Kidney tubule cell (primary cell): Measurements from ENCODE around the gene CAD.
A peak's percentile ranks its signal among the peaks of the same experiment; 100 is the strongest.
"Not testable (repeated sequence)": the region's sequence is repeated elsewhere in the genome, so short reads cannot be mapped to it uniquely, and the experiment has no call there.

Experiments
- DNase-seq: peaks from one replicate; pipeline ENCODE4 v3.0.0-alpha.2; 2018; ENCODE audit warnings: low spot score

The CAD gene

DNA sequence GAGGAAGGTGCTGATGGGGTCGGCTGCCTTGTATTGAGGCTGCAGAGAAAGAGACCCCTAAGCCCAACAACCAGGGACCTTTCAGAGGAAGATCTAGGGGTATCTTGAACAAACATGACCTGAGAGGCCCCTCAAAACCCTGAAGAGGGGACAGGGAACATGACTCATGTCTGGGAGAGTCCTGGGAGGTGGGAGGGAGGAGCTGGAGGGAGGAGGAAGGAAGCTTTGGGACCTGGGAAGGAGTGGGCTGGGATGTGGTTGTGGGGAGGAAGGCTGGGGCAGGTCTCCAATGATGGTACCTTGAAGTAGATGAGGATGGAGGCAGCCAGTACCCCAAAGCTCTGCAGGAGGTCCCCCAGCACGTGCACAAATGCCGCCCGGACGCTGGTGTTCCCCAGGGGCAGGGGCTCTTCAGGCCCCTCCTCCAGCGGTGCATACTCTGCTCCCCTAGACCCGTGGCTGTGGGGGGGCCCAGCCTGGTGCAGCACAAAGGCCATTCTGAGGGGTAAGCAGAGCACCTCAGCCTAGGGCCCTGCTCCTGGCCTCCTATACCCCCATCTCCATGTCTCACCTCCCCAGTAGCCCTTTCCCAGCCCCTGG is 39.8 kb downstream of the CAD start:
- DNase-seq, result no peak

DNA sequence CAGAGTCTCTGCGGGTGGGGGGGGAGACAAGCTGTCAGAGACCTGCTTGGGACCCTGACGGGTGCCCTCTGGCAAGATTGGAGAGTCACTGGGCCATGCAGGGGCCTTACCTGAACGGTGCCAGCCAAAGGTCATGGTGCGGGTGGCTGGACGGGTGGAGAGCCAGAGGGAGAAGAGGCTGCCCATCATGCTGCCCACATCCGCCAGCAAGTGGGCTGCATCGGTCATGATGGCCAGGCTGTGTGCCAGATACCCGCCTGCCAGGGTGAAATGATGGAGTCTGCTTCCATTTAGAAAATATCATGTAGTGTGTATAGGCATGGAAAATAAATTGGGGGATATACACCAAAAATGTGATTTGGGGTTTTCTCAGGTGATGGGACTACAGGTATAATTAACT is 40.9 kb downstream of the CAD start:
- DNase-seq, result no peak

DNA sequence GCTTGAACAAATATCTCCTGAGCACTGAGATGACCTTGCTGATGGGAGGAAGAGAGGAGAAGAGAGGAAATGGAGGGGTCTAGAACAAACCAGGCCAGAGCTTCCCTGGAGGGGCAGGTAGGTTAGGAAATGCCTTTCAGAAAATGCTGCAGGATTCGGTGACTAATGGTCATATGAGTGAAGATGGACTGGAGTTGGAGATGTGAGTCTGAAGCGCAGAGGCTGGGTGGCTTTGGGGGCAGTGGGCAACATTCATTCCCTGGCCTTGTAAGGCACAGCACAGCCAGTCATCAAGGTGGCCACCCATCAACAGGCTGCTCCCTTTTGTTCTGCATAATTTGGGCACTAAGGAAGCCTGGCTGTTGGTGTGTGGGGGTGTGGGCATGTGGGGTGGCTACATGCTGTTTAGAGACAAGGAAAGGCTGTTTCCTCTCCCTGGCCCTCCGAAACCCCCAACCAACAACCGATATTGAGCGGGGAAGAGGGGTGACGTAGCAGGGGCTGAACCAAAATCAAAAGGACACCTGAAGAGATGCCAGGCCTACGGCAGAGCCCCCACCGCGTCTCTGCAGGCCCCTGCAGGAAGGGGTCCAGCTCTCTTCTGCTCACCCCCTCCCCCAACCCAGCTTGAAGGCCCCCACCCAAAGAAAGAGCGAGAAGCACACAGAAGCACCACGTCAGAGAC is 44.2 kb downstream of the CAD start:
- DNase-seq, result no peak

DNA sequence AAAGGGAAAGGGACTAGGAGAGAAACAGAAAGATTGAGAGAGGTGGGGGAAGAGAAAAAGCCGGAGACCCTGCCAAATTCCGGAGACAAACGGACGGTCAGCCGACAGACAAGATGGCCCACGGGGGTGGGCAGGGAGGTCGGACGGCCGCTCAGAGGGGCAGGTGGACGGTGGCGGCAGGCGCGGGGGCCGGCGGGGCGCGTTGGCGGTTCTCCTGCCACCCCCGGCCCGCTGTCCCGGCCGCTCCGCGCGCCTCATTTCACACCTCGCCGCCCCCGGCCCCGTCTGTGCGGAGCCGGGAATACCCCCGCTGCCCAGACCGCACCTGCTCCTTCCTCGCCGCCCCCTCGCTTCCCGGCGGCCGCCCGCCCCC is 44.7 kb downstream of the CAD start:
- no peak for DNase-seq

DNA sequence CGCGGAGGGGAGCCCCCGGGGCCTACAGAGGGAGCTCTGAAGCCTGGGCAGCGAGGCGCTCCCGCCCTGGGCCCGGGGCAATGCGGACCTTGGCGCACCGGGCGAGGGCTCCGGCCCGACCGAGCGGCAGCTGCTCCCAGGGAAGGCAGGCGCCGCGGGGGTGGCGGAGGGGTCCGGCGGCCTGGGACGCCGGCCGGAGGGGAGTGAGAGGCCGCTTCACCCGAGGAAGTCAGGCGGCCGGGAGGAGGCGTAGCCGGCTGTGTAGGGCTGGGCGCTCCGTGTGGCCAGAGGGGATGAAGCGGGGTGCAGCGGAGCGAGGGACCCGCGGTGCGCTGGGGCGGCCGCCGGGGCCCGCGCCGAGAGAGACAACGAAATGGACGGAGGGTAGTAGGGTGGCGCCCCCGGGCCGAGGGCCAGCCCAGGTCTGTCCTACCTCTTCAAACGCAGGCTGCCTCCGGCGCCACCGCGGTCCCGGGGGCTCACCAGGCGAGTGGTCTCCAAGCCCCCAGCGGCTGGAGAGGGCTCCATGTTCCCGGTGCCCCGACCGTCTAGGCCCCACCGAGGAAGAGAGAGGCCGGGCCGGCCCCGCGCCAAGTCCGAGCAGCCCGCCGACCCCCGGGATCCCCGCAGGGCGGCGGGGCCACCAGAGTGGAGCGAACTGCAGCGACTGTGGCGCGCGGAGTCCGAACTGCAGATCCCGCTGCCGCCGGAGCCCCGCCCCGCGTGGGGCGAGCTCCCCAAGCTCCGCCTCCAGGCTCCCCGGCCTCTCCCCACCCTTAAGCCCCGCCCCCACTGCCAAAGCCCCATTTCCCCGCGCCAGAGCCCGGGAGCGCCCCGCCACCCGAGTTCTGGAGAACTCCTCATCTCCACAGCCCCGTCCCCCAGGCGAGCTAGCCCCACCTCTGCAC is 45.5 kb downstream of the CAD start, which contains the start of gene SLC30A3:
Gene SLC30A3 (minus strand): TSS at position 669 of the 908 bp plus-strand sequence. CDS start 141 bp downstream, at position 528.
- DNase-seq, result no peak

DNA sequence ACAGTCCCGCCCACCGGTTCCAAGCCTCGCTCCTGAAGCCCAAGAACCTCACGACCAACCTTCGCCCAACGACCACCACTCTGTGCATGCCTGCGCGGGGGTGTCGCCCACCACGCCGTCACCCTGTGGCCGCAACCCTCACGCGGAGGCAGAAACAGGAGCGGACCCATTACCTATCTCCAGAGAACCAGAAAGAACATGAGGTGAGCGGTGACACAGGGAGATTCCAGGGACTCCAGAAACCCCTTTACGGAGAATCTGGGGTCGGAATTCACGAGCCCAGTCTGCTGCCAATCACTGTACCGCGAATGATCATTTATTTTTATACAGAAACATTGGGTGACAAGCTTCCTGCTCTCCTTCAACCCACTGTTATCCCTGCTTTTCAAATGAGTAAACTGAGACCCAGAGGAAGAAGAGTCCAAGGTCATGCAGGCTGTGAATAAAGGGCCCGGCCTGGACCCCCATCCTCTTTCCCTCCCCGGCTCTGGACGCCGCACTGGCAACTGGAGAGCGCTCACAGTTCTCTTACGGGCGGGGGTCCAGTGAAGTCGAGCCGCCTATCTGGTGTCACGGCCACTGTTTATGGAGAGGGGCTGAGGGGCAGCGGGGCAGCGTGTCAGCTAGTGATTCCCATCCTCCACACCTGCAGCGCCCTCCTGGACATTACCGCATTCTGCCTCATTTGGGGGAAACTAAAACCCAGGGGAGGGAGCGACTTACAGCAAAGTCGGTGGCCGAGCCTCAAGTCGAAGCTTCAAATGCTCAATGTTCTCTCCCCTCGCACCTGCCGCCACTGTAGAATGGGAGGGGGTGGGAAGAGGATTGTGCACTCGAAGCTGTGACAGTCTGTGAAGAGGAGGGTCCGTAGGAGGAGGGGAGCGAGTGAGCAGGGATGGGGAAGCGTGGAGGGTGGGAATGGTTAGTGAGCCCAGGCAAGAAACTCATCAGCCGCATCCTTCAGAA is 46.4 kb downstream of the CAD start:
- DNase-seq, result no peak

DNA sequence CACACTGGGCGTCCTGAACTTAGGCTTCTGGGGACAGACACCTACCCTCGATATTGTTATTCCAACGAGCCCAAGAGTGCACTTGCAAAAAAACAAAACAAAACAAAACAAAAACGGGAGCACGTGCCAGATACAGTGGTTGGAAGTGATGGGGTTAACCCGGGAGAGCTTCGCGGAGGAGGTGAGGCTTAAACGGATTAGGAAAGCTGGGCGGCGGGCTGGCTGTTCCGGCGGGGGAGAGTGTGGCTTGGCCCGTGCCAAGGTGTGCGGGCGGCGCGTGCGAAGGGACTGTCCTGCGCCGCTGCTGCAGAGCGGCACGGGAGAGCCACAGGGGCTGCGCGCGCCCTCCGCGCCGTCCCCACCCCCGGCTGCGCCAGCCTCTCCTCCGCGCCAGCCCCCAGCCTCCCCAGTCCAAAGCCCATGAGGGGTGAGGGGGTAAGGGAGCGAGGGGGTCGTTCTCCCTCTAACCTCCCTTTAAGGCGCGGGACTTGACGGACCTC is 47.1 kb downstream of the CAD start:
- DNase-seq, result no peak

DNA sequence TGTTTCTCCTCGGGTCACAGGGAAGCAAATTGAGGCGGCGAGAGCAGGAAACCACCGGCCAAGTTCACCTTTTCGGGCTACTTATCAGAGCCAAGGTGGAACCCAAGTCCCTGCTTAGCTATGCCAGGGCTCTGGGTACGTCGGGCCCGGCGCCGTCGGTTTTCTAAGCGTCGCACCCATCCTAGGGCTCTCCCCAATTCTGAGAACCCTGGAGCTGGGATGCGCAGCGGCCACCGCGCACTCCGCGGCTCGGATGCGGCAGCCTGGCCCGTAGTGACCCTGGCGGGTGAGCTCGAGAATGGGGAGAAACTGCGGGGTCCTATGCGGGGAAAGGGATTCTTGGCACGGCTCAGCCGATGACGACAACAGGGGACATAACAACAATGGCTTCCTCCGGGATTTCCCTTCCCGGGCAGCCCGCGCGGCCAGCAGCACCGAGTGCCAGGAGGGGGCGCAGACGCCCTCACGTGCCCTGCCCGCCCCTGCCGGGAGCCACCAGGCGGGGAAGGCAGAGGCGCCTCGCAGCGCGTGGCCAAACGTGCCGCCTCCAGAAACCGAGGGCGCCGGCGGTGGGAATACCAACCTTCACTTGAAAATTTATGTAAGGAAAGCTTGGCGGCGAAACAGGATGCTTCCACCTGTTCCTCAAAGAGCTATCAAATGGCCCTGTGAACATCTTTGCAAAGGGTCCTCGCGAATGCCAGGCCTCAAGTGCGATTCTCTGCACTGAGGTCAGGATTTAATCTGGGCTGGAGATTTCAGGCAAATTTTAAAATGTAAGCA is 47.8 kb downstream of the CAD start:
- peak; percentile 59 for DNase-seq

DNA sequence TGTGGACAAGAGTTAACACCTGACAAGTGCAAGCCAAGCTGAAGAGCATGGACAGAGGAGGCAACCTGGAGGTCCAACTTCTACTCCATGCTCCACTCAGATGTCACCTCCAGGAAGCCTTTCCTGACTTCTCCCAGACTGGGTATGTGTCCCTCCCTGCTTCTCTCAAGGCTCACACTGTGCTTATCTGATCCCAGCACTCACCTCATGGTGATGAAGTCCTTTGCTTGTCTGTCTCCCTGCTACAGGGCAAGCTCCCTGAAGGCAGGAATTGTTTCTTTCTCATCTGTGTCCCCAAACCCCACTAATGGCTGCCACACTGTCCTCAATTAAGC is 48.3 kb downstream of the CAD start:
- DNase-seq, result no peak

DNA sequence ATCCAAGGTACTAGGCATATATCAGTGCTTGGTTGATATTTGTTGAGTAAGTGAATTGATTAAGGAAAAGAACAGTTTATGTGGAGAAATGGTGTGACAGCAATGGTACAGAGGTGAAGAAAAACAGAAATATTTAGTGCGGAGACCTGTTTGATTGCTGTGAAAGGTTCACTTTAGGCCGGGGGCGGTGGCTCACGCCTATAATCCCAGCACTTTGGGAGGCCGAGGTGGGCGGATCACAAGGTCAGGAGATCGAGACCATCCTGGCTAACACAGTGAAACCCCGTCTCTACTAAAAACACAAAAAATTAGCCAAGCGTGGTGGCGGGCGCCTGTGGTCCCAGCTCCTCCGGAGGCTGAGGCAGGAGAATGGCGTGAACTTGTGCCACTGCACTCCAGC is 51.1 kb downstream of the CAD start:
- not testable (repeated sequence) for DNase-seq

DNA sequence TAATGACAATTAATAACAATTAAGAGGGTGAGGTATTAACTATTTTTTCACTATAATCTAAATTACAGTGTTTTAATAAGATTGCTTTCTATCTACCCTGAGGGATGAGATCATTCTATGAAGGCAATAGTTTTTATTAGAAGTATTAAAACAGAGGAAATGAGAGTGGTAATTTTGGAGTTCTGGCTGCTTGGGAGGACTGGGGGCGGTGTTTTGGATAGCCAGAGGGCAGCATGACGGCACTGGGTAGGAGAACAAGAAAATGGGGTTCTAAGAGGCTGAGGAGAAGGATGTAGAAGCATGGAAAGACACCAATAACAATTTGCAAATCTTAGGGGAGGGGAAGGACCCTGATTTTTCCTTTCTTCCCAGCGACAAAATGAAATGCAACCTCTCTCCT is 53.0 kb downstream of the CAD start:
- DNase-seq, result no peak

DNA sequence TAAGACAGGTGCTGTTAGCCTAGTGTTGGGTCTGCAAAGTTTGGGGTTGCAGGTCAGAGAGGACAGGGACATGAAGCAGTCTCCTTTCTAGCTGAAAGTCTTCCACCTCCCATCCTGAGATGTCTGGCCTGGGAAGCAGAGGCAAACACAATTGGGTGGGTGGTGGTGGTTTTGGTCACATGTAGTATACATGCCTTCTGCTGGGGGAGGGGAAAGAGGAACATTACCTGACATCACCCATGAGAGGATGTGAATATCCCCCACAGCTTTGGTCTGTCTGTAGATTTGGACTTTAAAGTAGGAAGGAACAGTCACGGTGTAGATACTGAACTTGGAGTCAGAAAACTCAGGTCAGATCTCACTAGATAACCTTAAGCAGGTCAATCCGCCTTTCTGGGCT is 53.5 kb downstream of the CAD start:
- DNase-seq, result no peak

DNA sequence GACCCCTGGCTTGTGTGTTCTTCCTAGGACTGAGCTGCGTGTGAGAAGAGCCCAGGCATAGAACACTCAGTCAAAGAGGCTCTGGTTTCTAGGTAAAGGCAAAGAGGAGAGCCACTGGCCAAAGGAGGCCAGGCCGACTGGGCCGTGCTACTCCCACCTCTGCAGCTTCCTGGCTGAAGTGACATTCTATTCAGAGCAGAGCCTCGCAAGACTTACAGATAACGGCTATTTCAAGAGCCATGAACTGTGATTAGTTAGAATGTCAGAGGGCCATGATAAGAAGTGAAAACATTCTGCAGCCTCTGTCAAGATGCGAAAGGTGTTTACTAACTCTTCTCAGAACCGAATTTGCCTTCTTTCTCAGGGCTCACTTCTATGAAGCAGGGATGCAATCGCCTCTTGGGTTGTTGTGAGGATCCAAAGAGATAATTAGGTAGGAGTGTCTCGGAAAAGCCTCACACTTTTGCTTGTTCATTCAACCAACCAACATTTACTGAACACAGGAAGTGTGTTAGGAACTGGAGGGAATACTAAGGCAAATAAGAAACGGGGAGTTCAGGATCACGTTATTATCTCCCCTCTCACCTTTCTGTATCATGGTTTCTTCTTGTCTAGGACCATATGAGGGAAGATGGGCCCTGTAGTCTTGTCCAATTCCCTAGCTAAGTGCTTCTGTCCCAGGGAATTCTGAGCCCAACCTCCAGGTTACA is 54.6 kb downstream of the CAD start:
- DNase-seq, result no peak

DNA sequence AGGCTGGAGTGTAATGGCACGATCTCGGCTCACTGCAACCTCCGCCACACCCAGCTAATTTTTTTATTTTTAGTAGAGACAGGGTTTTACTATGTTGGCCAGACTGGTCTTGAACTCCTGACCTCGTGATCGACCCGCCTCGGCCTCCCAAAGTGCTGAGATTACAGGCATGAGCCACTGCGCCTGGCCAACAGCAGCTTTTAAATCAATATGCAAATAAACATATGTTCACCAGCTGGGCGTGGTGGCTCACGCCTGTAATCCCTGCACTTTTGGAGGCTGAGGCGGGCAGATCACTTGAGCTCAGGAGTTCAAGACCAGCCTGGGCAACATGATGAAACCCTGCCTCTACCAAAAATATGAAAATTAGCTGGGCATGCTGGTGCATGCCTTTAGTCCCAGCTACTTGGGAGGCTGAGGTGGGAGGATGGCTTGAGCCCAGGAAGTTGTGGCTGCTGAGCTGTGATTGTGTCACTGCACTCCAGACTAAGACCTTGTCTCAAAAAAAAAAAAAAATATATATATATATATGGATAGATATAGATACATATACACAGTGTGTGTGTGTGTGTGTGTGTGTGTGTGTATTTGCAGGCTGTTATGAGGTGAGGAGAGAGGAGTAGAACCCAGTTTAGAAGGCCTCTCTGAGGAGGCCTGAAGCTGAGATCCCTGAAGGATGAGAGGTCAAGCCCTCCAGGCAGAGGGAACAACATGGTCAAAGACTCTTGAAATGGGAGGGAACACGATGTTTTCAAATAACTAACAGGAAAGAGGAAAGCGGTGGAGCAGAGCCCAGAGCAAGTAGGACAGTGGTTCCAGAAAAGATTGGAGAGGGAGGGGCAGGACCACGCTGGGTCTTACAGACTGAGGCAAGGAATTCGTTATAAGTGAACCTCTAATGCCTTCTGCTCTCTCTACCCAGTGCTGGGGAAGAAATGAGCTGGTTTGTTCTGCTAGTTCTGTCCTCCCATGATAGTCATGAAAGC is 55.7 kb downstream of the CAD start:
- not testable (repeated sequence) for DNase-seq

DNA sequence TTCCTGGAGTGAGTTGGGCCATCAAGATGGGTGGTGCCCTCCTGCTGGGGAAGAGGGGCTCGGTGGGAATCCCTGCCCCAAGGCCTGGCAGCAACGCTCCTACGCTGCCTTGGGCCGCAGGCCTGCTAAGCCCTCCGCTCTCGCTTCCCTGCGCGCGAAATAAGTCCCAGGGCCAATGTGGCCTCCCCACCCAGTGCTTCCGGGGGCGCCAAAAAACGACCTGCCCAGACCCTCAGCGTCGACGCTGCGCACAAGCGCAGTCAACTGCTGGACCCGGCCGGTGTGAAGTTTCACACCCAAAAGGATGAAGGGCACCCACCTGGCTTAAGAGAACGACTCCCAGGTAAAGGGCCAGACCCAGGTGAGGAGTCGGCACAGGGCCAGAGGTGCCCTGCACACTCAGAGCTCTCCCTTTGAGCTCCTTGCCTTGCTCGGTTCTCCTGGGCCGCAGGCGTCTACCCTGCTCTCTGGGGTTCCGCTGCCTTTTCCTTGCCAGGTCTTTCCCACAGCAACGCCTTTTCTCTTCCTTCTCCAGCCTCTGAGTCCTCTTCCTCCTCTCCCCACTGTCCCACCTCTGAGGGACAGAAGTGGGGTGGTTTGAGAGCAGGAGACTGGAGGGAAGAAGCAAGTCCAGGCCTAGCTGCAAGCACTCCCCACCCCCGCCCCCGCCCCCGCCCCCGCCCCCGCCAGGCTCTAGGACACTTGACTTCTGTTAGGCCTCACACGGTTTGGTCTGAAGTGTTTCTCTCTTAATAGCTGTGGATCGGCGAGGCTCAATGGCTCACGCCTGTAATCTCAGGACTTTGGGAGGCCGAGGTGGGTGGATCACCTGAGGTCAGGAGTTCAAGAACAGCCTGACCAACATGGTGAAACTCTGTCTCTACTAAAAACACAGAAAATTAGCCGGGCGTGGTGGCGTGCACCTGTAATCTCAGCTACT is 58.3 kb downstream of the CAD start, which contains the start of gene DNAJC5G:
Gene DNAJC5G (plus strand): TSS at position 223 of the 940 bp plus-strand sequence. CDS start 1,296 bp downstream, outside the sequence.
- DNase-seq, result no peak

DNA sequence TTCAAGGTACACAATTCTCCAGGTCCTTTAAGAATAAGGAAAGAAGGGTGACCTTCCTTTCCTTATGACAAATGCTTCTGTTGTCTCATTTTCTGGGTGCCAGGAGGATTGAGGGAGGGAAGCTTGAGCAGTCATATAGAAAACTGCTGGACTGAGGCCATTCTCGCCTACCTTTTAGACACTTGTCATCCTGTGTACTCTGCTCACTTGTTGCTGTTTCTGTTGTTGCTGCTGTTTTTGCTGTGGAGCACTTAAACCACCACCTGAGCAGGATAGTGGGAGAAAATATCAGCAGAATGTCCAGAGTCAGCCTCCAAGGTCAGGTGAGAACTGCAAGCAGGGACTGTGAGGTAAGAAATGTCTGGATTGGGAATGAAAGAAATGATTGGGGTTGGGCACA is 60.8 kb downstream of the CAD start:
- peak; percentile 23 for DNase-seq

DNA sequence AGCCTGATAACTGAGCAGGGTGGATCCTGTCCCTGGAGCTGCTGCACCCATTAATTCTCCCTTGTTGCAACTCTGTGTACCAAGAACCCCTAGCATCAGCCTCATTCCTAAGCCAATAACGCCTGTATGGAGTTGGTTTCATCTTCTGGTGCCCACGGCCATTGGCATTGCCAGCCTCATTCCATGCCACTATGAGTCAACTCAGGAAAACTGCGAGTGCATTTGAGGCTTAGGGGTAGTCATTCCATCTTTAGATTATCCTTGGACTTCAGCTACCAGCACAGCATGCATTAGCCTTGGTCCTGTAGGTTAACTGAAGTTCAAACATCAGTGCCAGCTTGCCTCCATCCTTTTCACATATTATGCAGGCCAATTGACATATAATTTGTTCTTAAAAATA is 63.7 kb downstream of the CAD start:
- no peak for DNase-seq

DNA sequence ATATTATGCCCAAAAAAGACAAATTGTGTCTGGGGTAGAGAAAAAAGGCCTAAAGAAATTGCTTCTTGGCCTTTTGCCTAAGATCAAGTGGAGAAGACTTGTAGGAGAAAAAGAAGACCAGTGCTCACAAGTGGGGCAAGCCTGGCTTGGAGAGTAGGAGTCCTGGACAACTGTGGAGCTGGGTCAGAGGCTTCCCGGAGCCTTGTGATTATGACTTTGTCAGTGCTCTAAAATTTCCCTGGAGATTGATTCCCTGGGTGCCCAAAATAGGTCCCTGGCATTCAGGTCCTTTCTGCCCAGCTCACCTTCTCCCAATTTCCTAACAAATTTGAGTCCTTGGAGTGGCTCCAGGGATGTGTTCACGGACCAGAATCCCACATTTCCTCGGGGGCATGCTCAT is 64.3 kb downstream of the CAD start:
- no peak for DNase-seq
